SU-DHL-6 (cell line): ENCODE data around the gene VENTX.

ENCODE experiments used
- H2AFZ ChIP-seq: fragments of 200-600 bp; sonication (generic); 2 replicates; pipeline ENCODE4 v1.6.1; 2014; ENCODE audit warnings: low read depth, mild to moderate bottlenecking, moderate library complexity, mixed read lengths, antibody characterized with exemption, low read length; ENCODE audit not compliant: severe bottlenecking
- H3F3A ChIP-seq: fragments of 200-600 bp; shearing (Covaris generic); 2 replicates; pipeline ENCODE4 v1.6.0; 2016; ENCODE audit warnings: antibody characterized with exemption, mild to moderate bottlenecking; ENCODE audit not compliant: insufficient read depth
- H3K27ac ChIP-seq: fragments of 200-600 bp; sonication (generic); 2 replicates; pipeline ENCODE4 v1.5.1; 2016; ENCODE audit warnings: low read depth, mild to moderate bottlenecking, low read length, moderate library complexity, mixed read lengths
- H3K27me3 ChIP-seq: fragments of 200-600 bp; sonication (generic), shearing (Covaris generic); 2 replicates; pipeline ENCODE4 v1.6.0; 2014; ENCODE audit warnings: mild to moderate bottlenecking, low read length
- H3K36me3 ChIP-seq: fragments of 200-600 bp; sonication (generic); 2 replicates; pipeline ENCODE4 v1.6.1; 2014; ENCODE audit warnings: mild to moderate bottlenecking, low read length, mixed read lengths
- H3K4me2 ChIP-seq: fragments of 300-600, 200-600 bp; shearing (Covaris generic), sonication (generic); 2 replicates; pipeline ENCODE4 v1.6.0; 2014; ENCODE audit warnings: low read length, low read depth, mild to moderate bottlenecking; ENCODE audit not compliant: poor library complexity, severe bottlenecking
- H3K4me3 ChIP-seq: fragments of 200-600 bp; sonication (generic); 2 replicates; pipeline ENCODE4 v1.5.1; 2014; ENCODE audit warnings: antibody characterized with exemption, low read length, mild to moderate bottlenecking, mixed read lengths; ENCODE audit not compliant: insufficient read depth, poor library complexity, severe bottlenecking
- H3K79me2 ChIP-seq: fragments of 200-600 bp; sonication (generic); 2 replicates; pipeline ENCODE4 v1.6.1; 2014; ENCODE audit warnings: mild to moderate bottlenecking, low read length, moderate library complexity; ENCODE audit not compliant: insufficient read depth
- H3K9ac ChIP-seq: fragments of 200-600 bp; sonication (generic); 2 replicates; pipeline ENCODE4 v1.7.0; 2014; ENCODE audit warnings: mild to moderate bottlenecking, low read length
- H3K9me2 ChIP-seq: fragments of 200-600 bp; sonication (generic); replicated peaks from 2 replicates; pipeline ENCODE4 v1.6.1; 2014; ENCODE audit warnings: low read length; ENCODE audit not compliant: insufficient read depth
- H3K9me3 ChIP-seq: fragments of 200-600 bp; sonication (generic); 2 replicates; pipeline ENCODE4 v1.6.1; 2014; ENCODE audit warnings: low read length, mixed read lengths; ENCODE audit not compliant: insufficient read depth
- H4K20me1 ChIP-seq: fragments of 200-600 bp; sonication (generic); 2 replicates; pipeline ENCODE4 v1.6.1; 2014; ENCODE audit warnings: low read depth, mild to moderate bottlenecking, antibody characterized with exemption, low read length, moderate library complexity, mixed read lengths
- CTCF ChIP-seq: fragments of 200-600 bp; sonication (generic); IDR thresholded peaks from one replicate; pipeline ENCODE4 v1.5.1; 2017; ENCODE audit warnings: antibody characterized with exemption, mild to moderate bottlenecking, low read length, moderate library complexity; ENCODE audit not compliant: insufficient read depth, poor library complexity, severe bottlenecking
- EZH2phosphoT487 ChIP-seq: fragments of 200-600 bp; sonication (generic), shearing (Covaris generic); conservative IDR thresholded peaks from 2 replicates; pipeline ENCODE4 v1.6.1; 2018; ENCODE audit warnings: mild to moderate bottlenecking, antibody characterized with exemption, low read length, moderate library complexity, mixed read lengths

VENTX gene

GRCh38 chr10:133266056-133266795, 28.6 kb downstream of the VENTX start:
- Histone ChIP-seq H3K4me3 (no peak overlapping the region), H3K79me2 (no peaks in the 10 kb centered on the region), H3K9me3 (no peaks in the 10 kb centered on the region), H3K4me2 (no peak overlapping the region), H4K20me1 (no peaks in the 10 kb centered on the region), H3K36me3 (no peaks in the 10 kb centered on the region), H3K27ac (no peak overlapping the region), H3K27me3 (no peaks in the 10 kb centered on the region), H3K9ac (no peak overlapping the region), H3F3A (0 out of 2 replicates have a peak, but pooled peaks cover 5% of the 10 kb centered on the region), H2AFZ (no peak overlapping the region), H3K9me2 (no peaks in the 10 kb centered on the region)
- TF ChIP-seq CTCF (no peak), EZH2phosphoT487 (no peak)

GRCh38 chr10:133267293-133267692, 29.6 kb downstream of the VENTX start:
- Histone ChIP-seq H4K20me1 (no peaks in the 10 kb centered on the region), H2AFZ (no peak overlapping the region), H3K4me2 (no peak overlapping the region), H3K27me3 (no peaks in the 10 kb centered on the region), H3K79me2 (no peaks in the 10 kb centered on the region), H3K27ac (no peak overlapping the region), H3K4me3 (no peak overlapping the region), H3K9me3 (no peaks in the 10 kb centered on the region), H3F3A (0 out of 2 replicates have a peak, but pooled peaks cover 2% of the 10 kb centered on the region), H3K36me3 (no peaks in the 10 kb centered on the region), H3K9ac (no peak overlapping the region), H3K9me2 (no peaks in the 10 kb centered on the region)
- no peak for TF ChIP-seq CTCF
- no peak for TF ChIP-seq EZH2phosphoT487

- no peak overlapping the region for H3K4me2 ChIP-seq
- H3K4me3 ChIP-seq = no peak overlapping the region
- no peak overlapping the region for H2AFZ ChIP-seq
- no peaks in the 10 kb centered on the region for H3K9me2 ChIP-seq
- H3K27ac ChIP-seq = no peak overlapping the region
- no peaks in the 10 kb centered on the region for H4K20me1 ChIP-seq
- no peaks in the 10 kb centered on the region for H3K79me2 ChIP-seq
- no peaks in the 10 kb centered on the region for H3K27me3 ChIP-seq
- no peaks in the 10 kb centered on the region for H3K9me3 ChIP-seq
- TF ChIP-seq EZH2phosphoT487 (no peak), CTCF (no peak)
- H3F3A ChIP-seq = no peaks in the 10 kb centered on the region
- H3K9ac ChIP-seq = no peak overlapping the region
- H3K36me3 ChIP-seq = no peaks in the 10 kb centered on the region
These were observed 30.2 kb downstream of the VENTX start for GRCh38 chr10:133267829-133268228.
